Parathyroid adenoma (tissue), 2 donors: ENCODE results near the gene RUBCN.

ENCODE experiments used
- H2AFZ ChIP-seq: fragments of 300-600 bp; sonication (generic); one replicate; pipeline ENCODE4 v1.7.0; 2017; ENCODE audit warnings: antibody characterized with exemption, mild to moderate bottlenecking
- H3K27ac ChIP-seq: fragments of 300-600 bp; sonication (generic); one replicate; pipeline ENCODE4 v1.7.0; 2017
- H3K27me3 ChIP-seq: fragments of 300-600 bp; sonication (generic); one replicate; pipeline ENCODE4 v1.7.0; 2017; ENCODE audit warnings: low read length; ENCODE audit not compliant: control insufficient read depth, insufficient read depth
- H3K36me3 ChIP-seq: fragments of 300-600 bp; sonication (generic); one replicate; pipeline ENCODE4 v1.7.0; 2017; ENCODE audit warnings: low read length; ENCODE audit not compliant: control insufficient read depth, insufficient read depth
- H3K4me1 ChIP-seq: fragments of 300-600 bp; sonication (generic); one replicate; pipeline ENCODE4 v1.7.0; 2017; ENCODE audit warnings: control low read depth
- H3K4me2 ChIP-seq: fragments of 300-600 bp; sonication (generic); one replicate; pipeline ENCODE4 v1.7.0; 2017; ENCODE audit warnings: low read length
- H3K4me3 ChIP-seq: fragments of 300-600 bp; sonication (generic); one replicate; pipeline ENCODE4 v1.7.0; 2017; ENCODE audit warnings: low read depth, low read length
- H3K79me2 ChIP-seq: fragments of 300-600 bp; sonication (generic); one replicate; pipeline ENCODE4 v1.7.0; 2017; ENCODE audit warnings: control low read depth
- H3K9ac ChIP-seq: fragments of 300-600 bp; sonication (generic); one replicate; pipeline ENCODE4 v1.7.0; 2017; ENCODE audit warnings: mild to moderate bottlenecking
- H3K9me3 ChIP-seq: fragments of 300-600 bp; sonication (generic); one replicate; pipeline ENCODE4 v1.7.0; 2017; ENCODE audit warnings: low read length; ENCODE audit not compliant: control insufficient read depth
- TF ChIP-seq, protein P1 (sequence below): fragments of 300-600 bp; sonication (generic); IDR thresholded peaks from one replicate; pipeline ENCODE4 v1.7.0; 2017; ENCODE audit warnings: antibody characterized with exemption, mild to moderate bottlenecking
- donor health status: primary hyperparathyroidism.

RUBCN gene

DNA sequence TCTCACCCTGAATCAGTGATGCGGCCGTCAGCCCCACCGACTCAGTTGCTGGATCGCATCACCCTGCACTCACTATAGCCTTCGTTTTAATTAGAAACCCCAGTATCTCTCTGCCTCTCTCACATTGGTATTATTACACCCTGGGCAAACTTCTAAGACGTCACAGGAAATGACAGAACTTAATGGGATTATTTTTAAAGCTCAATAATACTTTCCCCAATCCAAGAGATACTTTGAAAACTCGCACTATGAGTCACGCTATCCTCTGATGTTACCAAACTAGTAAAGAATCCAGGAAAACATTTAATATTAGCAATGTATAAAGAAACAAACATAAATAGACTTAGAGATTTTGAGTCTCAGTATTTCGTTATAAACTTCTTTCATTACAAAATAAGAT is 36.6 kb downstream of the RUBCN start:
- TF ChIP-seq, protein P1, sequence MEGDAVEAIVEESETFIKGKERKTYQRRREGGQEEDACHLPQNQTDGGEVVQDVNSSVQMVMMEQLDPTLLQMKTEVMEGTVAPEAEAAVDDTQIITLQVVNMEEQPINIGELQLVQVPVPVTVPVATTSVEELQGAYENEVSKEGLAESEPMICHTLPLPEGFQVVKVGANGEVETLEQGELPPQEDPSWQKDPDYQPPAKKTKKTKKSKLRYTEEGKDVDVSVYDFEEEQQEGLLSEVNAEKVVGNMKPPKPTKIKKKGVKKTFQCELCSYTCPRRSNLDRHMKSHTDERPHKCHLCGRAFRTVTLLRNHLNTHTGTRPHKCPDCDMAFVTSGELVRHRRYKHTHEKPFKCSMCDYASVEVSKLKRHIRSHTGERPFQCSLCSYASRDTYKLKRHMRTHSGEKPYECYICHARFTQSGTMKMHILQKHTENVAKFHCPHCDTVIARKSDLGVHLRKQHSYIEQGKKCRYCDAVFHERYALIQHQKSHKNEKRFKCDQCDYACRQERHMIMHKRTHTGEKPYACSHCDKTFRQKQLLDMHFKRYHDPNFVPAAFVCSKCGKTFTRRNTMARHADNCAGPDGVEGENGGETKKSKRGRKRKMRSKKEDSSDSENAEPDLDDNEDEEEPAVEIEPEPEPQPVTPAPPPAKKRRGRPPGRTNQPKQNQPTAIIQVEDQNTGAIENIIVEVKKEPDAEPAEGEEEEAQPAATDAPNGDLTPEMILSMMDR, result no peak
- Histone ChIP-seq H3K9ac (no peak overlapping the region), H3K79me2 (no peaks in the 10 kb centered on the region), H3K4me1 (no peaks in the 10 kb centered on the region), H2AFZ (no peak overlapping the region), H3K36me3 (no peaks in the 10 kb centered on the region), H3K27ac (no peak overlapping the region), H3K9me3 (no peaks in the 10 kb centered on the region), H3K4me2 (no peak overlapping the region), H3K27me3 (no peaks in the 10 kb centered on the region), H3K4me3 (no peak overlapping the region)

DNA sequence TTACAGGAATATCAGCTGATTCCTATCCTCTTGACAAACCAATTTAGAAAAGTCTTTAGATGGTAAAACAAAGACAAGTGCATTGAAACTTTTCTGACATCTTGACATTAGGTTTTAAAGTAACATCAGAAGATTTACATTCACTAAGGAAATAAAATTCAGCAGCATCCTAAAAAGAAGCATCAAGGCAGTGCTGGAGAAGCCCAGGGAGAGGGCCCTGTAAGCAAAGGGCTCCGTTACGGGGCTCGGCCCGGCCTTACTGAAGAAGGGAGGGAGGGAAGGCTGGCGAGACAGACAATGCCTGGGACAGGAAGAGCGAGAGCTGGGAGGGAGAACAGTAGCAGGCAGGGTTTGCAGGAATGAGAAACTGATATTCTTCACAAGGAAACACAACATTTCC is 39.3 kb downstream of the RUBCN start:
- no peak overlapping the region for H3K27ac ChIP-seq
- TF ChIP-seq, protein P1, result no peak
- H2AFZ ChIP-seq, result no peak overlapping the region
- no peak overlapping the region for H3K4me2 ChIP-seq
- no peaks in the 10 kb centered on the region for H3K36me3 ChIP-seq
- H3K9ac ChIP-seq, result no peak overlapping the region
- no peaks in the 10 kb centered on the region for H3K9me3 ChIP-seq
- no peak overlapping the region for H3K4me3 ChIP-seq
- no peaks in the 10 kb centered on the region for H3K4me1 ChIP-seq
- H3K79me2 ChIP-seq, result no peaks in the 10 kb centered on the region
- no peaks in the 10 kb centered on the region for H3K27me3 ChIP-seq

DNA sequence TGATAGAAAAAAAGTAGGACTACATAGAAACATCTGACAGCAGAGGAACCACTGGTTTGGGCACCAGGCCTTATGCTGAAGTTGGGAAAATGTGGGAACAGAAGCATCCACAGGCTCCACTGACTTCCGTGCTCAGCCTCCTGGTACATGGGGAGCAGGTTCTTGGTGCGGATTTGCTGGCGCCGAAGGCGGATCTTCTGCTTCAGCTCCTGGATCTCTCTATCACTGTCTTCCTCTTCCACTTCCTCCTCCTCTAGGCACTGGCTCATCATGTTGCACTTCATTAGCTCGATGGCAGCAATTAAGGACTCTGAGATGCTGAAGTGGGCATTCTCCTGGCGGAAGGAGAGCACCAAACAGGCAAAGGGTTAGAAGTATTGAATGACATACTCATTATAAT is 42.5 kb downstream of the RUBCN start:
- no peaks in the 10 kb centered on the region for H3K36me3 ChIP-seq
- H3K79me2 ChIP-seq, result no peaks in the 10 kb centered on the region
- no peak overlapping the region for H3K27ac ChIP-seq
- TF ChIP-seq, protein P1, result no peak
- H3K9me3 ChIP-seq, result no peaks in the 10 kb centered on the region
- H3K27me3 ChIP-seq, result no peaks in the 10 kb centered on the region
- no peak overlapping the region for H3K4me3 ChIP-seq
- no peak overlapping the region for H3K9ac ChIP-seq
- H2AFZ ChIP-seq, result no peak overlapping the region
- H3K4me1 ChIP-seq, result no peaks in the 10 kb centered on the region
- no peak overlapping the region for H3K4me2 ChIP-seq

DNA sequence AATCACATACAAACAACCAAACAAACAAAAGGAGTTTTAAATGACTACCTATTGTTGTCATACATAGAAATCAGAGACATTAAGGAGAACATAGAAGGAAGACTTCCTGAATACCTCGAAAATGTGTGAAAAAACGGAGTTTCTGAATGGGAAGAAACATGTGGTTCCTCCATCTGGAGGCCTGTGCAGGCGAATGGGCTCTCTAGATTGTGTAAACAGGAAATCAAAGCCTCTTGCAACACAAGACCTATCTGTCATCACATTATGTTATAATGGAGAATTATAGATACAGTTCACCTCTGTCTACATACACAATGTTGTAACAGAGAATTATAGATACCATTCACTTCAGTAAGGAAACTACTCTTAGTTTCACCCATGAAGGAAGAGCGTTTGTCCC is 44.1 kb downstream of the RUBCN start:
- Histone ChIP-seq H3K4me2 (no peak overlapping the region), H3K9ac (no peak overlapping the region), H3K4me1 (no peaks in the 10 kb centered on the region), H3K27ac (no peak overlapping the region), H3K4me3 (no peak overlapping the region), H3K36me3 (no peaks in the 10 kb centered on the region), H3K9me3 (no peaks in the 10 kb centered on the region), H2AFZ (no peak overlapping the region), H3K79me2 (no peaks in the 10 kb centered on the region), H3K27me3 (no peaks in the 10 kb centered on the region)
- TF ChIP-seq, protein P1, result no peak

DNA sequence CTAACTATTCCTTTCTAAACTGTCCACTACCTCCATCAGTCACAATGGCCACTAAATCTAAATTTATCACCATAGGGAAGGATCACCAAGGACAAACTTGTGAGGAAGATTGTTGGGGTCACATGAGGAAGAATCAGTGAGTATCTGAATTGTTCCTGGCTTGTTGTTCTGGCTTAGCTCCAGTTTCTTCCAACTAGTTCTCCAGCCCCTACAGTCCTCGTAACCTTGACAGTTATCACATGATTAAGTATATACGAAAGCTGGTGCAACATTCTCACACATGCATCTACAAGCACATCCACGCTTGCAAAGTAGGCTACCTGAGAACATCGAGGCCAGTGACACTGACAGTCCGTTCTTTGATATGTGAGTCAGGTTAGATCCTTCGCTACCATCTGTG is 46.0 kb downstream of the RUBCN start:
- no peaks in the 10 kb centered on the region for H3K27me3 ChIP-seq
- H3K4me1 ChIP-seq, result no peaks in the 10 kb centered on the region
- no peak overlapping the region for H3K4me3 ChIP-seq
- H3K27ac ChIP-seq, result no peak overlapping the region
- TF ChIP-seq, protein P1, result no peak
- H3K9me3 ChIP-seq, result no peaks in the 10 kb centered on the region
- H3K36me3 ChIP-seq, result no peaks in the 10 kb centered on the region
- H3K4me2 ChIP-seq, result no peak overlapping the region
- no peak overlapping the region for H2AFZ ChIP-seq
- no peaks in the 10 kb centered on the region for H3K79me2 ChIP-seq
- no peak overlapping the region for H3K9ac ChIP-seq
